Astrocyte of the cerebellum (primary cell): ENCODE results near the gene SLC25A29.

Source experiments
- DNase-seq: peaks from one replicate; pipeline ENCODE4 v3.0.0-alpha.2; 2011; ENCODE audit warnings: low read depth
- H3K4me3 ChIP-seq: 2 replicates; pipeline ENCODE4 v1.5.1; 2011; ENCODE audit warnings: mild to moderate bottlenecking, low read depth, low read length, moderate library complexity
- in situ Hi-C: cut with HindIII; loops from 2 replicates; pipeline ENCODE4 v1.10.0; 2017; ENCODE audit warnings: low sequenced_read_pairs
- TF ChIP-seq, protein P1 (sequence below): IDR thresholded peaks from 2 replicates; pipeline ENCODE4 v1.5.1; 2012; ENCODE audit warnings: low read length, low read depth, moderate library complexity, mild to moderate bottlenecking; ENCODE audit errors: missing control alignments

SLC25A29 gene

DNA sequence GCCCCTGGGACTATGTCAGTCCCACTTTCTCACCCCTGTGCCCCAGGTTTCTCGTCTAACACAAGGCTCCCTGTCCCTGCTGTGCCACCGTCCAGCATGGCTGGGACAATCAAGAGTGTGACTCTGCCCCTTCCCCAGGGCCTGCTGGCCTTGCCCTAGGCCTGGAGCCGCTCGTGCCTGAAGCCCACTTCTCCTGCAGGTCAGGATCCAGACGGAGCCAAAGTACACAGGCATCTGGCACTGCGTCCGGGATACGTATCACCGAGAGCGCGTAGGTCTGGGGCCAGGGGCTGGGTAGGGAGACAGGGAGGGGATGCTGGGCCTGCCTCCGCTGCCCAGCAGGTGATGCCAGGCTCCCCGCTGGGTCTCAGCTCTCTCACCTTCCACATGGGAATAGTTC is 19.7 kb upstream of the SLC25A29 start:
- in situ Hi-C loops = no loop called here
- H3K4me3 ChIP-seq = no peak overlapping the region
- DNase-seq = no peak
- TF ChIP-seq, protein P1, sequence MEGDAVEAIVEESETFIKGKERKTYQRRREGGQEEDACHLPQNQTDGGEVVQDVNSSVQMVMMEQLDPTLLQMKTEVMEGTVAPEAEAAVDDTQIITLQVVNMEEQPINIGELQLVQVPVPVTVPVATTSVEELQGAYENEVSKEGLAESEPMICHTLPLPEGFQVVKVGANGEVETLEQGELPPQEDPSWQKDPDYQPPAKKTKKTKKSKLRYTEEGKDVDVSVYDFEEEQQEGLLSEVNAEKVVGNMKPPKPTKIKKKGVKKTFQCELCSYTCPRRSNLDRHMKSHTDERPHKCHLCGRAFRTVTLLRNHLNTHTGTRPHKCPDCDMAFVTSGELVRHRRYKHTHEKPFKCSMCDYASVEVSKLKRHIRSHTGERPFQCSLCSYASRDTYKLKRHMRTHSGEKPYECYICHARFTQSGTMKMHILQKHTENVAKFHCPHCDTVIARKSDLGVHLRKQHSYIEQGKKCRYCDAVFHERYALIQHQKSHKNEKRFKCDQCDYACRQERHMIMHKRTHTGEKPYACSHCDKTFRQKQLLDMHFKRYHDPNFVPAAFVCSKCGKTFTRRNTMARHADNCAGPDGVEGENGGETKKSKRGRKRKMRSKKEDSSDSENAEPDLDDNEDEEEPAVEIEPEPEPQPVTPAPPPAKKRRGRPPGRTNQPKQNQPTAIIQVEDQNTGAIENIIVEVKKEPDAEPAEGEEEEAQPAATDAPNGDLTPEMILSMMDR = no peak

DNA sequence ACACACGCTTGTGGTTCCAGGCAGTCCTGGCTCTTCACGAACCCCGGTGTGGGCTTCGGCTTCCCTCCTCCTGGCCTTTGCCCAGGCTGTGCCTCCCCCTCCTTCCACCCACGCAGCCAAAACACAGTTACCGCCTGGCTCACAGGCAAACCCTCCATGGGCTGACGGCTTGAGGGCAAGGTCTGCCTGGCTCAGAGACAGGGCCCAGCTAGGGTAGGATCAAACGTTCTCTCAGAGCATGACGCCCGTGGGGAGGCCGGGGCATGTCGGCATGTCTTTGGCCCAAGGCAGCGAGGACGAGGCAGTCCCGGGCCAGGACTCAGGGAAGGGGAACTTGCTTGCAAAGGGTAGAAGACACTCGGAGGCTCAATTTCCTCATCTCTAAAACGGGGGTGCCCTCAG is 19.0 kb upstream of the SLC25A29 start:
- TF ChIP-seq, protein P1 = no peak
- in situ Hi-C loops = no loop called here
- no peak for DNase-seq
- H3K4me3 ChIP-seq = no peak overlapping the region

DNA sequence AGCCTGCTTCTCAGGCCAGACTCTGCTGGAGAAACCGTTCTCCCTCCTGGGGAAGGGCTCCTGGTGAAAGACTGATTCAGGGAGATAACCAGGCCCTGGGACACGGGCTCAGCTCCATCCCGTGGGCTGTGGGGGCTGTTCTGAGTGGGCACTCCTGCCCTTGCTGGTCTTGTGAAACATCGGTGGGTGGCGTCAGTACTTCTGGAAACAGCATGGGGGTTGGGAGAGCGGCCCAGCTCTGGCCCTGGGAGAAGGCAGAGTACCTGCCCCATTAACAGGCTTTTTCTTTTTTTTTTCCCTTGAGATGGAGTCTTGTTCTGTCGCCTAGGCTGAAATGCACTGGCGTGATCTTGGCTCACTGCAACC is 17.7 kb upstream of the SLC25A29 start:
- H3K4me3 ChIP-seq = no peak overlapping the region
- TF ChIP-seq, protein P1 = no peak
- in situ Hi-C loops = no loop called here
- DNase-seq = no peak

DNA sequence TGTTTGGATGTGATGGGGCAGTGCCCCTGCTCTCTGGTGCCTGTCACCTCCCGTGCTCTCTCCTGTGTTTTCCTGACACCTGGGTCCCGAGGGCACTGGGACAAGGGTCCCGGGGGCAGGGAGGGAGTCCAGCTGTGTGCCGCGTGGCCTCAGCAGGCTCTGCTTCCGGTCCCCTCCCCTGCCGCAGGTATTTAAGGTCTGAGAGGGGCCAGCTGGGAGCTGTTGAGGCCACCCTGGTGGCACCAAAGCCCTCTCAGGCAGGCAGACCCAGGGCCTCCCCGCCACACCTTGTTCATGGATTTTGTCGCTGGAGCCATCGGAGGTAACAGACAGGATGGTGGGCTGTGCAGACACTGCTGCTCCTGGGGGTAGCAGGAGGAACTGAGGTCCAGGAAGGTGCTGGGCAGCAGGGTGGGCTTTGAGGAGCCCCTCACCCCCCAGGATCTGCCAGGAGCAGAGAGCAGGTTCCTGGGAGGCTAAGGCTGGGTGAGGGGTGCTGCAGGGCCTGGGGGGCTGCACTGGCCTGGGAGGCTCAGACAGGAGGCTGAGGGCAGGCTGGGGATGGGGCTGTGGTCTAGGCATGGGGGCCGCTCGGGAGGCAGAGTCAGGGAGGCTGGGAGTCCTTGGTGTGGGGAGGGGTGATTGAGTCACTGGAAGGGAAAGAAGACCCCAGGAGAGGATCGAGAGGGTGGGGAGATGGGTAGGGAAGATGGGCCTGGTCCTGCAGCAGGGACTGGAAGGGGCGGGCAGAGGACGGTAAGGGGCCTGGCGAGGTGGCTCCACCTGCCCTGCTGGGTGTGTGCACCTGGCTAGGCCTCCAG is 17.1 kb upstream of the SLC25A29 start, which contains the start of gene SLC25A47:
TSS of gene SLC25A47 (plus strand) at position 219 of the 821 bp plus-strand sequence. CDS start at position 295, 76 bp downstream.
- in situ Hi-C loops = no loop called here
- TF ChIP-seq, protein P1 = no peak
- H3K4me3 ChIP-seq = no peak within 1 kb of the TSS
- DNase-seq = no peak

DNA sequence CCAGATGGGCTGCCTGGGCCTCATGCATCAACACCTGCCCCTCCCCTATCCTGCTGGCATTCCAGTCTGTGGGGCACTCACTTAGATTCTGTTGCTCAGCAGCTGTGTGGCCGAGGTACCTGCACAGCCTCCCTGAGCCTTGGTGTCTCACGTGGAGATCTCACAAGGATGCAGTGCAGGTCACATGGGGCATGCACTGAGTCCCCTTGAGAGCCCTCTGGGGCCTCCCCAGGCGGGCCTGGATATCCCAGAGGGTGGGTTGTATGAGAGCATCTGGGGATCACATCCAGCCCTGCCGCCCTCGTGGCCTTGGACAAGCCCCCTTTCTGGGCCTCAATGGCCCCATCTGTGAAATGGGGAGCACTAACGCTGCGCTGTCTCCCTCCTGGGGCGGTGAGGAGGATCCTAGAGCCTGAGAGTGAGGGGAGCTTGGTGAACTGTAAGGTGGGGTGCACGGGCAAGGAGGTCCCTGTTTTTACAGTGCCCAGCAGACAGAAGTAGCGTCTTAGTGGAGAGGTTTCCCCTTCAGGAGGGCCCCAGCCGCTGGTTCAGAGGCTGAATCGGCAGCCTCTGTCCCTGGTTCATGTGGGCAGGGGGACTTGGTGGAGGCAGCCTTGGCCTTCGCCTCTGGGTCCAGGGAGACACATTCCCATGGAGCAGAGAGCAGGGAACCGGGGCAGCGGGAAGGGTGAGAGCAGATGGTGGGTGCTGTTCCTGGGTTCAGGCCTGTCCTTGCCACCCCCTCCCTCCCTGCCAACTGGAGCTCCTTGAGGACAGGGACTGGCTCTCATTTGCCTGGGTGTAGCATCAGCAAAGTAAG is 16.1 kb upstream of the SLC25A29 start:
- no peak overlapping the region for H3K4me3 ChIP-seq
- no peak for DNase-seq
- in situ Hi-C loops = no loop called here
- TF ChIP-seq, protein P1 = no peak

DNA sequence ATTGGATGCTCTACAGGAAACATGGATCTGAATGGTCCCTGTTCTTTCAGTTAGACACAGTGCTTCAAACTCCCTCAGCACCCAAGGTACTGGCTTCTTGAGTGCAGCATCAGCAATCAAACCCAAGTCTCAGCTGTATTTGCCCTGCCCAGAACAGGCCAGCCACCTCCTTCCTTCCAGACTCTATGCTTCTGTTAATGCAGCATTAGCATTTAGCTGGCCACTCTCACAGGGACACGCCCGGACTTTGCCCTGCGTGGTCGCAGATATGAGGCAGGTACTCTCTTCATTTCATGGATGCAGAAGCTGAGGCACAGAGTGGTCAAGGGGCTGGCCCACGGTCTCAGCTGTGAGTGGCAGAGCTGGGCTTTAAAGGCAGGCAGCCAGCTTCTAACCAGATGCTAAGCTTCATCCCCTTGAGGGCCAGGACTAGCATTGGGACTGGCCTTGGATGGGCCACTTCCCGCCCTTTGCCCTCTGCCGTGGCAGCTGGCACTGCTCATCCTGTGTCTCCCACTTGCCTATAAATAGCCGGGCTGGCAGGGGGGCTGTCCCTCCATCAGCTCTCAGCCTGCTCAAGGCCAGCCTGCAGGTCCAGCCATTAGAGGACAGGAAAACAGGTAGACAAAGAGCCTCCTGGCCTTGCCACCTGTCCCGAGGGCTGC is 15.4 kb upstream of the SLC25A29 start:
- no peak overlapping the region for H3K4me3 ChIP-seq
- no peak for DNase-seq
- in situ Hi-C loops = no loop called here
- TF ChIP-seq, protein P1 = no peak
